SIG-M5 treated with dmso at 0.1 percent for 504 hours (cell line): ENCODE data around the gene NOL12.

Experiments
- DNase-seq: peaks from one replicate; lab custom pipeline; 2025; ENCODE audit not compliant: unreplicated experiment; lab: John Stamatoyannopoulos, UW

NOL12 gene

GRCh38 chr22:37659066-37659896, 26.9 kb upstream of the NOL12 start:
- DNase-seq, result no peak

- DNase-seq, result no peak
Measured at GRCh38 chr22:37659897-37660708, 26.0 kb upstream of the NOL12 start.

- no peak for DNase-seq
Measured at GRCh38 chr22:37660709-37661045, 25.5 kb upstream of the NOL12 start.

GRCh38 chr22:37661160-37661924, 24.8 kb upstream of the NOL12 start:
- no peak for DNase-seq

GRCh38 chr22:37662039-37662438, 24.1 kb upstream of the NOL12 start:
- no peak for DNase-seq

GRCh38 chr22:37663521-37664140, 22.5 kb upstream of the NOL12 start:
- DNase-seq, result no peak

- no peak for DNase-seq
Measured at GRCh38 chr22:37664249-37665101, 21.7 kb upstream of the NOL12 start.

- DNase-seq, result no peak
Measured at GRCh38 chr22:37665487-37665886, 20.7 kb upstream of the NOL12 start.

- DNase-seq, result no peak
Measured at GRCh38 chr22:37669586-37669985, 16.6 kb upstream of the NOL12 start.

GRCh38 chr22:37672206-37672919, 13.8 kb upstream of the NOL12 start:
- DNase-seq, result no peak

- no peak for DNase-seq
Measured at GRCh38 chr22:37672920-37673455, 13.2 kb upstream of the NOL12 start.

- no peak for DNase-seq
Measured at GRCh38 chr22:37674248-37674647, 11.9 kb upstream of the NOL12 start.

GRCh38 chr22:37674951-37675929, 10.9 kb upstream of the NOL12 start, which contains the start of gene LGALS1:
Gene LGALS1, plus strand, starts transcription at chr22:37675636. Its CDS starts 67 bp downstream, at chr22:37675703.
- peak; percentile 75 for DNase-seq

GRCh38 chr22:37675930-37676735, 10.0 kb upstream of the NOL12 start:
- DNase-seq, result no peak

GRCh38 chr22:37676736-37677492, 9.2 kb upstream of the NOL12 start:
- DNase-seq, result peak; percentile 90

GRCh38 chr22:37677493-37677974, 8.6 kb upstream of the NOL12 start:
- DNase-seq, result no peak
